NCI-H2029 (cell line): ENCODE results near the gene TTLL7.
A peak's percentile ranks its signal among the peaks of the same experiment; 100 is the strongest.
"Not testable (repeated sequence)": the region's sequence is repeated elsewhere in the genome, so short reads cannot be mapped to it uniquely, and the experiment has no call there.

Experiments
- DNase-seq: peaks from one replicate; lab custom pipeline; 2025; lab: John Stamatoyannopoulos, UW

TTLL7 gene

GRCh38 chr1:83929184-83929583, 69.7 kb downstream of the TTLL7 start:
- DNase-seq = no peak

- DNase-seq = no peak
These were observed 70.5 kb downstream of the TTLL7 start for GRCh38 chr1:83928396-83928795.

DNA sequence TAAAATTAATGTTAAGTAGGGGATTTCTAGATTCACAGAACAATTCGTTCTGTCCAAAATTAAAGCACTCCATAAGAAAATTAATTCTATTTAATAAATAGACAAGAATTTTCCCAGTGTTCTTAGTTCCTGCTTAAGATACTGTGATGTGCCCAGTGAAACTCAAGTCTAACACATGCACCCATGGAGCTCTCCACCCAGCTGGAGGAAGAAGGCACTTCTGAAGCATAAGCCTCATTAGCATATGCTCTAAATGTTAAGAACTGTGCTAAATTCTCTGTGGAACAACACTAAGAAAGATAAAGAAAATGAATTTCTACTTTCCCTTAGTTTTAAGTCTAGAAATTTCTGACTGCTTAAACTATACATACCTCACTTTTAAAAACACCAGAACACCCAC, 71.2 kb downstream of the TTLL7 start:
- DNase-seq = no peak

- DNase-seq = no peak
These were observed 71.9 kb downstream of the TTLL7 start for GRCh38 chr1:83927061-83927460.

- DNase-seq = no peak
These were observed 75.4 kb downstream of the TTLL7 start for GRCh38 chr1:83923553-83923952.

- DNase-seq = no peak
These were observed 76.5 kb downstream of the TTLL7 start for GRCh38 chr1:83922431-83922830.

- DNase-seq = no peak
These were observed 78.6 kb downstream of the TTLL7 start for GRCh38 chr1:83920320-83920719.

GRCh38 chr1:83919872-83920271, 79.1 kb downstream of the TTLL7 start:
- DNase-seq = no peak

GRCh38 chr1:83918688-83919285, 80.1 kb downstream of the TTLL7 start:
- DNase-seq = no peak

DNA sequence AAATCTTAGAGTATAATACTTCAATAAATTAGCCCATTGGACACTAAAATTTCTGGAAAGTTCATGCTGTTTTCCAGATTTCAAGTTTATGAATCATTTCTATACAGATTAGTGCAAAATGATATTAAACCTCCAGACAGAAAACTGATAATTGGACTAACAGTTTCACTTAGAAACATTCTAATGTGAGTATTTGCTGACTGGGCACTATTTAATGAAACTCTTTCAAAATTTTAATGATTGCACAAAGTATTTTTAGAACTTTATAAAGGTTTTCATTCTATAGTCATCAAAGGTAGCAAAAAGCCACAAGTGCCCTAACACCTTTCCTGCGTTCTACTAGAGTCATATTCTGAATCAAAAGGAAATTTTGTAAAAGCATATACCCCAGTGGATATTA, 81.0 kb downstream of the TTLL7 start:
- DNase-seq = no peak

DNA sequence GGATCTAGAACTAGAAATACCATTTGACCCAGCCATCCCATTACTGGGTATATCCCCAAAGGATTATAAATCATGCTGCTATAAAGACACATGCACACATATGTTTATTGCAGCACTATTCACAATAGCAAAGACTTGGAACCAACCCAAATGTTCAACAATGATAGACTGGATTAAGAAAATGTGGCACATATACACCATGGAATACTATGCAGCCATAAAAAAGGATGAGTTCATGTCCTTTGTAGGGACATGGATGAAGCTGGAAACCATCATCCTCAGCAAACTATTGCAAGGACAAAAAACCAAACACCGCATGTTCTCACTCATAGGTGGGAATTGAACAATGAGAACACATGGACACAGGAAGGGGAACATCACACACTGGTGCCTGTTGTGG, 82.8 kb downstream of the TTLL7 start:
- not testable (repeated sequence) for DNase-seq

DNA sequence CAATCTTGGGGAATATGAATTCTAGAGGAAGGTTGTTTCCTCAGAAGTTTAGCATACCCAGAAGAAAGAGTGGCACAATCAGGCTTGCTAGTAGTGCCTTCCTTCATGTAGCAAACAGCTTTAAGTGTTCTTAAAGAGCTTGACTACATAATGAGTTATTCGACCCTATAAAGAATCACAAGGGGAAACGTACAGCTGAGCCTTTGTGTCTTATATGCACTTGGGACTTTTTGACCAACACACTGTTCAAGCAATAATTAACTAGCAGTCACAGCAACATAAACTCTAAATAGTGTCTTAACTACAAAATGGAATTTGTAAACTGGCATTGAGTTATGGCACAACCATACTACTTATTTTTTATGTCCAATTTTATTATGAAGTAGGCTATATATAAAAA, 86.1 kb downstream of the TTLL7 start:
- no peak for DNase-seq

DNA sequence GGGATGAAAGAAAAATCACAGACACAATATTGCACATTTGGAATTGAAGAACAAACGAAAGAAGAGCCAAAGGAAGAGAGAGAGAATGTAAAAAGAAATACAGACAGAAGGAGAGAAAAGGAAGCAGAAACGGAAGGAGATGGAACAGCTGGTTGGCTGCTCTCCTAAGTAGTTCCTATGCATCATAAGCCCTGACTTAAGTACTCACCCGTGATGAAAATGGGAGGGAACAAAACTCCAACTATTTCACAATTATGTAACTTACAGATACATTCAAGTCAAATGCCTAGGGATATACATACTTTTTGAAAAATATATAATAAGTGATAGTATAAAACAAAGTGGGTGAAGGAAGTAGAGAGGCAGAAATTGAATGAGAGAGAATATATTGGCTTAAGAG, 88.5 kb downstream of the TTLL7 start:
- DNase-seq = no peak

GRCh38 chr1:83909687-83910086, 89.2 kb downstream of the TTLL7 start:
- no peak for DNase-seq

DNA sequence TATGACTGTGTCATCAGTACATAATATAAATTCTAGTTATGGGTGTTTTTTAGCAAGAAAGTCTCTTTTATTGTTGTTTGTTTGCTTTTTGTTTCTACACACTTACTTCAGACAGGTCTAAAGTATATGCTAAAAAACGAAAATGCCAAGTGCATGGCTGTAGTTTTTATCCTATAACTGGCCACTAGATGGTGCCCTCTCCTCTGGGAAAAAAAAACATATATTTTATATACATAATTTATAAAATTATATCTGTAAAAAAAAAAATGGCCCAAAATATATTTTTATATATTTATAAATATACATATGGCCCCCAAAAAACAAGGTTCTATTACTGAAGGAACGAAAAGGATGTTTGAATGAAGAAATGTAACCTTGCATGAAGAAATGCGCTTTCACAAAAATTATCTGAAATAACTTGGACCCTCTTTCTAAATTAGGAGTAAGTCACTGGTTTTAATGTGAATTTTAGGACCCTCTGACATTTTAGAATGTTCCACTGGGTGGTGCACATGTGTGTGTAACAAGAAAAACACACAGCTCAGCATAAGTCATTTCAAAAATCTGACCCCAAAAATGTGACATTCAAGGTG, 93.5 kb downstream of the TTLL7 start:
- DNase-seq = peak; percentile 19

- DNase-seq = peak; percentile 63
These were observed 97.3 kb downstream of the TTLL7 start for GRCh38 chr1:83901547-83902155.

- DNase-seq = no peak
These were observed 98.4 kb downstream of the TTLL7 start for GRCh38 chr1:83900524-83900923.

GRCh38 chr1:83897516-83897915, 101.4 kb downstream of the TTLL7 start:
- no peak for DNase-seq

DNA sequence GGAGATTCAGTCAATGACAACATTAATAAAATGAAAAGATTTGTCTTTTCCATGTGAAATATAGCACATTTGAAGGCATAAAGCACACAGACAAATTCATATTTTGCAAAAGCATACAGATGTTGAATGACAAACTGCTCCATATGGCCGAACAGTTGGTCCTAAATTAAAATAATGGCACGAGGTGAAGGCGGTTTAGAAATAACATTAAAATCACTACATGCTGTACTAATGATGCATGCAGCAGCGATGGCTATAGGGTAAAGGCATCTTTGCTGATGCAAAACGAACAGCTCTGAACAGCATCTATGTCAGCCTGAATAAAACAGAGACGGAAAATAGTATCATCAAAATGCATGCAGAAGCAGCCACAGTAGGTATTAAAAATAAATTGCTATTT, 102.6 kb downstream of the TTLL7 start:
- DNase-seq = no peak

GRCh38 chr1:83889707-83890106, 109.2 kb downstream of the TTLL7 start:
- no peak for DNase-seq

- DNase-seq = no peak
These were observed 111.4 kb downstream of the TTLL7 start for GRCh38 chr1:83887483-83887882.

GRCh38 chr1:83883979-83884378, 115.0 kb downstream of the TTLL7 start:
- no peak for DNase-seq

DNA sequence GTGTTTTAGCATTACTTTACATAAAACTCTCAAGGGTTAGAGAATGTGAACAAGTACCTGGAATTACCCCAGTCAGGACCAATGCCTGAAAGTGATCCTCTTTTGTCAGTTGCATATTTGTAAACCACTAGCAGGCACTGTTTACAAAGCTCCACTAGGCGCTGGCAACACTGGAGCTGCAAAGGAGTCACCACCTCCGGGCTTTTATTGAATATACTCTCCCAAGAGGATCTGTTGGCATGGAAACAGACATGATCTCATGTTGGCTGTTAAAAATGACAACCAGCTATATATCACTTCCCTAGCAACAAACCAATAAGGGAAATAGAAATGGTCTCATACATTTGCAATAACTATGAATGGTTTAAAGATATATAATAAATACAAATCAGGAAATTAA, 116.0 kb downstream of the TTLL7 start:
- DNase-seq = peak; percentile 99

GRCh38 chr1:83872515-83872914, 126.4 kb downstream of the TTLL7 start:
- no peak for DNase-seq
